HG02973 (cell line): Measurements from ENCODE around the gene MYMK.

Source experiments
- ATAC-seq: cut with Tn5 transposase; IDR thresholded peaks from one replicate; pipeline ENCODE4 v1.9.1; 2021; ENCODE audit warnings: moderate library complexity; ENCODE audit not compliant: unreplicated experiment

The MYMK gene

DNA sequence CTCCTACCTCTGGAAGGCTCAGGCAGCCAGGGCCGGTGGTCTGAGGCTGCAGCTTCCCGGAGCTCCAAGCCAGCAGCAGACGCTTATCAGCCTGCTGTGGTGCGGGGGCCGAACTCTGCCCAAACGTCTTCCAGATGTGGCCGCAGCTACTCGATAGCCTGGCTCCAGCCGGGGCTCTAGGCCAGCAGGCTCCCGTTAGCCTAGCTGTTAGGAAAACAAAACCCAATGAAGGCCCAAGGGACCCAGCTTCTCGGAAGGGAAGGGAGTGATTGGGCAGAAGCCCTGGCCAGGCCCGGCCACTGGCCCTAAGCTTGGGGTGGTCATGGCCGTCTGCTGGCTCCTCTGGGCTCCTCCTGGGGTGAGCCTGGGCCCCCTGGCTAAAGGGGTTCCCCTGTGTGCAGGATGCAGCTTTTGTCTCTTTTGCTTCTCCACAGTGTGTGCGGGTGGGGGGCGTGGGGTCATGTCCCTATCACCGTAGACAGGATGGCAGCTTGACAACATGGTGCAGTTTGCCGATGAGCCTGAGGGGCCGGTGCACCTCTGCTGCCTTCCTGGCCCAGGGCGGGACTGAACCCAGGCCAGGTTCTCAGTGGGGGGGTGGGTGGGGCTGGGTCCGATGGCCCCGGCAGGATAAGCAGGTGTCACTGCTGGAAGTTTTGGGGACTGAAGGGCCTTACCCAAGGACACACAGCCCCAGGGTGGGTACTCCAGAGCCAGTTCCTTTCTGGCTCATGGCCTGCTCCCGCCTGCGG, 18.7 kb downstream of the MYMK start:
- ATAC-seq: no peak

DNA sequence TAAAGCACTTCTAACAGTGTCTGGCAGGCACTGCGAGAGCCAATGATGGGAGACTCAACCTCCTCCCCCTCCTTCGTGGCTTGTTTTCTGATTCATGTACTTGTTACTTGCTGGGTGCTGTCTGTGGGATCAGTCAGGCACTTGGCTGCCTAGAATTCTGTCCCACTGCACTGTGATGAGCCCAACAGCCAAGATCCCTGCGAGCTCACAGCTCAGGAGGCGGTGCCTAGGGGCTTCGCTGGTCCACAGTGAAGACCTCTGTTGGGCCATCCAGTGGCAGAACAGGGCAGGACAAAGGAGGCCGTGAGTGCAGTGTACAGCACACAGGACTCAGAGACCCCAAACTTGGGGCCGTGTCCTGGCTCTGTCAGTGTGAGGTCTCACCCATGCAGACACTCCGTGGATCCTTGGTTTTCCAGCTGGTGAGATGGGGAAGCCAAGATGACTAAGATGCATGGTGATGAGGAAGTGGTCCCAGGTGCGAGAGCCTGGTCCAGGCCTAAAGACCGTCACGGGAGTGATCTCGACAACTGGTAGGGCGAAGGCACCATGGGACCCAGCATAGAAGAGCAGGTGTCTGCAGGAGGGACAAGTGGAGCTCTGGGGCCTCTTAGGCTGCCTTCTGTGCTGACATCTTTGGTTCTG, 19.5 kb downstream of the MYMK start:
- ATAC-seq: no peak

DNA sequence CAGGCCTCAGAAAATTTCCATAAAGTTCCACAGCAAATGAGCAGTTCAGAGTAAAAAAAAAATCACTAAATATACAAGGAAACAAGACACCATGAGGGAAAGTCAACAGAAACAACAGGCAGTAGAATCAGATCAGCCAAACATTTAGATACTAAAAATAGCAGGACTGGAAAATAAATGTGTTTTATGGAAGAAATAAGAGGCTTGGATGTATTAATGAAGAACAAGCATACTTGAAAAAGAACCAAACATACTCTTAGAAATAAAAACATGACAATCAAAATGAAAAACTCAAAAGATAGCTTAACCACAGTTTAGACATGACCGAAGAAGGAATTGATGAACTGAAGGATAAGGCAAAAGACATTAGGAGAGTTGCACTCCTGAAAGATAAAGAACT, 22.6 kb downstream of the MYMK start:
- ATAC-seq: no peak

DNA sequence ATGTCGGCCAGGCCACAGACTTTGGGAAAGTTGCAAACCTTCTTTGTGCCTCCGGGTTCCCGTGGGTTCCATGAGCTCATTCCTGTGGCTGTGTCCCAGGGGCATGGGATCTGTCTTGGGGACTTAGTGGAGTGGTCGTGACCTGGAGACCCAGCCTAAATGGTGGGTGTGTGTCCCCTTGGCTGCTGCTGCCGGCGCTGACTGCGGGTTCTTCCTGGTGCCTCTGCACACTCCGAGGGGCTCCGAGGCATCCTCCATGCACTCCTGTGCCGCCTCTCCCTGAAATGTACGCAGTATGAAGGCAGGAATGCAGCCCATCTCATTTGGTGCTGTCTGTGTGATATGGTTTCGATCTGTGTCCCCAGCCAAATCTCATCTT, 24.9 kb downstream of the MYMK start:
- no peak for ATAC-seq

DNA sequence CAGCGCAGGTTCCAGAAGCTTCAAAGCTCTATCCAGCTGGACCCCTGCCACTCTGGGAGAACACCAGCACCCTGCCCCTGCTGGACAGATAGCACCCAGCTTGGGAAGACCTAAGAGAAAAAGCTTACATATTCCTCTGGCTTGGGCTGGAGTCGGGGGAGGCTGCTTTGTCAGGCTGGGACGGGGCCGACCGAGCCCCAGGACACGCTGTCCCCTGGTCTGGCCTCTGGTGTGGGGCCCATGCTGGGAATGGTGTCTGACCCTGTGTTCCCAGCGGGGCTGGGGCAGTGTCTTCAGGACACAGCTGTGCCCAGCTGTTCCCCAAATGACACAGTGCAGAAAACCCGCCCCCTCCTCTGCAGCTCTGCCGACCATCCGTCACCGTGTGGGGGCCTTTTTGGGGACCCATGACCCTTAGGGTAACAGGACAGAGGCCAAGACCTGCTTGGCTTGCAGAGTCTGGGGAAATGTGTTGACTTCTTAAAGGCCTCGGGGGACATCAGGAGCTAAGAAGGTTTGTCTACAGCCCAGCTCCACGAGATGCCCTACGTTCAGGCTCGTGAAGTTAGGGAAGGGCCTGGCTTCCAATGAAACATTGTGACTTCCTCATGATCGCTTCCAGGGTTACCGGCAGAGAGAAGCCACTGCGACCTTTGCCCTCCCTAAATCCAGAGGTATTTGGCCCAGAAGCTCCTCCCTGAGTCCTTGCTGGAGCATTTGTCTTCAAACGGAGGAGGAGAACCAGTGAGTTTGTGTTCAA, 25.4 kb downstream of the MYMK start:
- no peak for ATAC-seq

DNA sequence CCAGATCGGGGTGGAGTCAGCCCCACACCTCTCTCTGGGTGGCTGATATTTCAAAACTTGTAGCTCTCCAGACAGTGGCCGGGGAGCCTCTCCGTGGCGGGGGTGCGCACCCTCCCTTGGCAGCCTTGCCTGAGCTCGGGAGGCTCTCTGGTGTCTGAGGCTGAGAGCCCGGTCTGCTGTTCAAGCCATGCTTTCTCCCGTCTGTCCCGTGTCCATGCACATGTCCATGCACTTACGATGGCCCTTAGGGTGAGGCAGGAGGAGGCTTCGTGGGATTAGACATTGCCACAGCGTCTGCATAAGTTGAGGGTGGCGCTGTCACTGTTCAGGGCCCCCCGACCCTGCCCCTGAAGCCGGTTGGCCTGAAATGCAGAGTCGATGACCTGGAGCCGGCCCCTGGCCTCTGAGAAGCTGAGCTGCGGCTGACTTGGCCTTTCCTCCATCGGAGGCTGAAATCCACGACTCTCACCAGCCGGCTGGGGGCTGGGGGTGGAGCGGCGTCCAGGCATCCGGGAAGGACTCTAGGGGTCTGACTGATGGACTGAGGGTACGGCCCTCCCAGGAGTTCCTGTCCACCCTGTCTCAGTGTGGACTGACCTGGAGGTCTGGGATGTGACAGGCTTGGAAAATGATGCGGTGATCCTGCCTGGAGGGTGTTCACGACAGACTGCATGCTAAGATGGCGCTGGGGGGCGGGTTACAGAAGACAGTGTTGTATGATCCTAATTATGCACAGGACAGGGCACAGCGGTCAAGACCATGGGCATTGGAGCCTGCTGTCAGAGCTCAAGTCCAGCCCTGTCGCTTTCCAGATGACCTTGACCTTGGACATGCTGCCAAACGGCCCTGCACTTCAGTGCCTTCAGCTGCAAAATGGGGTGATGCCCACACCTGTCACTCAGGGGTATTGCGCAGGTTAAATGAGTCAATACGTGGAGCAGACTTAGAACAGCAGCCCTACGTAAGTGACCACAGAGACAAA, 27.6 kb downstream of the MYMK start:
- no peak for ATAC-seq

DNA sequence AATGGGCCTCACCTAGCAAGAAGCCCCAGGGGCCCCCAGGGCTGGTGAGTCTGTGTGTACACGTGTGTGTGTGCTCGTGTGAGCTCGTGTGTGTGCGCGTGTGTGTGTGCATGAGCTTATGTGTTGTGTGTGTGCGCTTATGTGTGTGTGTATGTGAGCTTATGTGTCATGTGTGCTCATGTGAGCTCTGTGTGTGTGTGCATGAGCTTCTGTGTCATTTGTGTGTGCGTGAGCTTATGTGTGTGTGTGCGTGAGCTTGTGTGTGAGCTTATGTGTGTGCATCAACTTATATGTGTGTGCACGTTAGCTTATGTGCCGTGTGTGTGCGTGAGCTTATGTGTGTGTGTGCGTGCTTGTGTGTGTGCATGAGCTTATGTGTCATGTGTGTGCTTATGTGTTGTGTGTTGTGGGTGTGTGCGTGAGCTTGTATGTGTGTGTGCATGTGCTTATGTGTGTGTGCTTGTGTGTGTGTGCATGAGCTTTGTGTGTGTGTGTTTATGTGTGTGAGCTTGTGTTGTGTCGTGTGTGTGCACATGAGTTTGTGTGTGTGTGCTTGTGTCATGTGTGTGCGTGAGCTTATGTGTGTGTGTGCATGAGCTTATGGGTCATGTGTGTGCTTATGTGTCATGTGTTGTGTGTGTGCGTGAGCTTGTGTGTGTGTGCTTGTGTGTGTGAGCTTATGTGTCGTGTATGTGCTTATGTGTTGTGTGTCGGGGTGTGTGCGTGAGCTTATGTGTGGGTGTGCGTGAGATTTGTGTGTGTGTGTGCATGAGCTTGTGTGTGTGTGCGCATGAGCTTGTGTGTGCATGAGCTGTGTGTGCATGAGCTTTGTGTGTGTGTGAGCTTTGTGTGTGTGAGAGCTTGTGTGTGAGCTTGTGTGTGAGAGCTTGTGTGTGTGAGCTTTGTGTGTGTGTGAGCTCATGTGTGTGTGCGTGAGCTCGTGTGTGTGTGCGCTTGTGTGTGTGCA, 29.1 kb downstream of the MYMK start:
- ATAC-seq: no peak

DNA sequence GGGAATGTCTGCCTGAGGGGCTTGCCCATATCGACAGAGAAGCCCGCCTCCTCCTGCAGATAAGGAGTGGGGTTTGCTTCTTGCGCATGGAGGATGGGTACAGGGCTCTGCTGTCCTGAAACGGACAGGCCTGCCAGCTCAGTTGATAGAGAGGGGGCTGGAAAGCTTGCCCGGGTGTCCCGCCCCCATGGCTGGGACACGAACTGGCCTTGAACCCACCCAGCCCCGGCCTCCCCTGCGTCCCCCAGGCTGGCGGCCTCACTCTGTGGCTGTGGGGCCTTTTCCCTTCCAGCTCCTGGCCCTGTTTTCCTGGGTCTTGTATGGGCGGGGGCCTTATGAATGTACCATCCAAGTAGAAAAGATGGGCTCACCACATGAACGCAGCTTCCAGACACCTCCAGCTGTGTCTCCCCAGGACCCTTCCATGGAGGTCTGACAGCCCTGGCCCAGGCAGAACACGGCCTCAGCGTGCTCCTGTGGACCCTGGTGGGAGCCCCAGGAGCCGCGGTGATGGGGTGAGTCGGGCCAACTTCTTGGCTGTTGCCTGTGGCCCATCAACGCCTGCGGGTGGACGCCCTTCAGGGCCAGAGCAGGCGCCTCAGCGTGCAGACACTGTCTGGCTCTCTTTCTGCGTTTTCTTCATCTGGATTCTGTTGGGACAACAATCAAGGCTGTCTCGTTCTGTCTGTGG, 30.0 kb downstream of the MYMK start:
- no peak for ATAC-seq

DNA sequence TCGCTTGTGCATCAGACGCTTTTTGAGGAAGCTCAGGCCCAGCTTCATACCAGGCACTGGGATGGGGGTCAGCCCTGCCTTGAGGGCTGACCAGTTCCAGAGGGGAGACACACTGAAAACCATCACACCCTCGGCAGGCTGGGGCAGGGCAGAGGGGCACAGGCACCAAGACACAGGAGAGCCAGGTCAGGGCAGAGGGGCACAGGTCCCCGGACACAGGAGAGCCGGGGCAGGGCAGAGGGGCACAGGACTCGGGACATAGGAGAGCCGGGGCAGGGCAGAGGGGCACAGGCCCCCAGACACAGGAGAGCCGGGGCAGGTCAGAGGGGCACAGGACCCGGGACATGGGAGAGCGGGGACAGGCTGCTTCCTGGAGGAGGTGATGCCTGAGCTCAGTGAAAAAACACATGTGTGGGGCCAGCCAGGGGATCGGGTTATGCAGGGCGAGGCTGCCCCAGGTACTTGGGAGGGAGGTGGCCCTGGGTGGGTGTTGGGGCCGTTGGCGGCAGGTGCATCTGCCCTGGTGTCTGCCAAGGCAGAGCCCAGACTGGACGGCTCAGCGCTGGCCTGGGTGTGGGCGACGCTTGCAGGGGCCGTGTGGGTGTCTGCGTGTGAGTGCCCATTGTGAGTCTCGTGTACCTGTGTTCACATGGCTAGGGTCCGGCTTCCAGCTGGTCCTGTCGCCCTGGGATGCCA, 30.8 kb downstream of the MYMK start:
- no peak for ATAC-seq

DNA sequence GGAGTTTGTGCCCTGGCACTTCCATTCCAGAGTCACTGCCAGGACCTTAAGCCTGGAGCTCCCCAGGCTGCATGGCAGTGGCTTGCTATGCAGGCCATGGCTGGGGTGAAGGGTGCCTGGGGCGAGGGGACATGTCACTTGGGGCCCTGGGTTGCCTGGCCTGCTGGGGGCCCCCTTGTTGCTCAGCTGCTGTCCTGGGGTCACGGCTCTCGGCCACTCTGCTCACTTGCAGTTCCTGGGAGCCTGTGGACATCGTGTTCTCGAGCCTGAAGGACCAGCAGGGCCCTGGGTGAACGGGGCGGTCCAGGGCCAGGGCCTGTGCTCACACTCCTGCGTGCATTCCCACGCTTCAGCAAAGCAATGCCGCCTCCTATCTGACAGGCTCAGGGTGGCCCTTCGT, 31.3 kb downstream of the MYMK start:
- no peak for ATAC-seq

DNA sequence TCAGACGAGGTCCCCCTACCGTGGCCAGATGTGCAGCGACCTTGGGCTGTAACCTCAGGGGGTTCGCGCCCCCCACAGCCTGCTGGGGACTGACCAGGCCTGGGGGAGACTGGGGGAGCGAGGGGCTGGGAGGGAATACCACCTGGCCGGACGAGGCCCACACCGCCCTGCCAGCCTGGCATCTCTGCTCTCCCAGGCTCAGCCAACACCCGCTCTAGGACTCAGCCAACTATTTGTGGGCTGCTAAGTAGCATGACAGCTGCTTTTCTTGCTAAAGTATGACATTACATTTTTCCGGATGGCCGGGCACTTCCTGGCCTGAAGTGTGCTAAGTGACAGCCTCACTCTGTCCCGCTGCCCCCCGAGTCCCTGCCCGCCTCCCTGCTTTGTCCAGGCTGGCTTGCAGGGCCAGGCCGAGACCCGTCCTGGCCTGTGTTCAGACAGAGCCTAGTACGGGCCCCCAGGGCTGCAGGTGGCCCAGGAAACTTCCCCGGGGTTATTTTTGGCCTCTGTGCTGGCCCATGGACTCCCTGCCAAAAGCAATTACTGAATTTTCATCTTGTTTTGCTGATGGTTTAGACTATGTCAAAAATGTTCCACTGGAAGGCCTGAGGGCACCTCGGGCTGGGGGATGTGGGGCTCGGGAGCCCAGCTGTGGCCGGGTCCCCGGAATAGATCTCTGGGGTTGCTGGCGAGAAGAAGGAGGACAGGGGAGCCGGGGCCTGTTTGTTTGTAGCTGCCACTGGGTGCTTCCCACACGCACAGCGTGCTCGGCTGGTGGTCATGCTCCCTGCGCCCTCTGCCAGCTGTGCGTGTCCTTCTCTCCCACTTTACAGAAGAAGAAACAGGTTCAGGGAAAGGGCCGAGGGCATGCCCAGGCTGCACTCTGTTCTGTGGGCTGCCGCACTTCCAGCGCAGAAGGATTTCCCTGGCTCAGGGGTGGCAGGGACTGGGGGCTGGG, 32.4 kb downstream of the MYMK start:
- ATAC-seq: no peak

DNA sequence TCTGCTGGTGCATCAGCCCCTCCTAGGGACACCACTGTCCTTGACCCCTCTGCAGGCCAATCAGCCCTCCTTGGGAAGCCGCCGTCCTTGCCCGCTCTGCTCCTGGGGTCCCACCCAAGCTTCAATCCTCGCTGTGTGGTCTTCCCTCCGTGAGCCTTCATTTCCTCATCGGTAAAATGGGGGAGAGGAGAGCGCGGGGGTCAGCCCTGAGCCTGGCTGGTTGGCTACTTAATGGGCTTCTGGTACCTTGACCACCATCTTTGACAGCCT, 33.2 kb downstream of the MYMK start:
- ATAC-seq: no peak

DNA sequence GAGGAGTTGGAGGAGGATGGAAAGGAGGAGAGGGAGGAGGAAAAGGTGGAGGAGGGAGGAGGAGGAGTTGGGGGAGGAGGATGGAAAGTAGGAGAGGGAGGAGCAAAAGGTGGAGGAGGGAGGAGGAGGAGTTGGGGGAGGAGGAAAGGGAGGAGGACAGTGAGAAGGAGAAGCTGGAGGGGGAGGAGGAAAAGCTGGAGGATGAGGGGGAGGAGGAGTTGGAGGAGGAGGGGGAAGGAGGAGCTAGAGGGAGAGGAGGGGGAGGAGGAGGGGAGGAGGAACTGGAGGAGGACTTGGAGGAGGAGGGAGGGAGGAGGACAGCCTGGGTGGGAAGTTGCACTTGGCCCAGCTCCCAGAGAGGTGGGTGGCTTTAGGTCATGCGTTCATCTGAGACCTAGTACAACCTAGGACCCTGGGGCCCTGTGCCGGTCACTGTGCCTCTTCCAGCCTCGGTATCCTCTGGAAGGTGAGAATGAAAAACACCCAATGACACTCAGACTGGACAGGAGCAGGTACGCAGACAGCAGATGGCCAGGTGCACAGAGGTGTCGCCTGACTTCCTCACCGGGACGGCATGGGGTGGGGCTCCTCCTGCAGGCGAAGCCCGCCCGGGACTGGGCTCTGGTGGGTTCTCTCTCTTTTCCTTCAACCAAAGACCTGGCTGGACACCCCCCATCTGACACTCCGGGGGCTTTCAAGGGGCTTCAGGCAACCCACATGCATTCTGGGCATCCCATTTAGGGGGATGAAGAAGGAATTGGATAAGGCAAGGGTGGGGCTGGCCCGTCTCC, 33.7 kb downstream of the MYMK start:
- ATAC-seq: no peak

DNA sequence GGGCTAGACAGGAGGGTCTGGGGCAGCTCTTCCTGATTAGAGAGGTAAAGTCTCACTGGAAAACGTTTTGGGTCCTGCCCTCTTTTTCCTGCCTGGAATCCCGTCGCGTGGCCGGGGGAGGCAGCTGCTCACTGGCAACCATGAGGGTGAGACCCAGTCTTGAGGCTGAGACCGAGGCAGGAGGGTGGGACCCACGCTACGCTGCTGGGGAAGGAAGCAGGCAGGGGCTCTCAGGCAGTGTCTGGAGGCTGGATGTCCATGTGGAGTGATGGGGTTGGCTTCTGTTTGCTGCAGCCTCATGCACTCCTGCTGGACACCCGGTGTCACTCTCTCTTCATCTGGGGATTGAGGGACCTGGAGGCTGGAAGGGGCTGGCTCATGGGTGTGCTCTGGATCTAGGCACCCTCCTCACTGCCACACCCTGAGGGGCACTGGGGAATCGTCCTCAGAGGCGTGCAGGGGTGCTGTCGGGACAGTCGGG, 34.5 kb downstream of the MYMK start:
- ATAC-seq: no peak

DNA sequence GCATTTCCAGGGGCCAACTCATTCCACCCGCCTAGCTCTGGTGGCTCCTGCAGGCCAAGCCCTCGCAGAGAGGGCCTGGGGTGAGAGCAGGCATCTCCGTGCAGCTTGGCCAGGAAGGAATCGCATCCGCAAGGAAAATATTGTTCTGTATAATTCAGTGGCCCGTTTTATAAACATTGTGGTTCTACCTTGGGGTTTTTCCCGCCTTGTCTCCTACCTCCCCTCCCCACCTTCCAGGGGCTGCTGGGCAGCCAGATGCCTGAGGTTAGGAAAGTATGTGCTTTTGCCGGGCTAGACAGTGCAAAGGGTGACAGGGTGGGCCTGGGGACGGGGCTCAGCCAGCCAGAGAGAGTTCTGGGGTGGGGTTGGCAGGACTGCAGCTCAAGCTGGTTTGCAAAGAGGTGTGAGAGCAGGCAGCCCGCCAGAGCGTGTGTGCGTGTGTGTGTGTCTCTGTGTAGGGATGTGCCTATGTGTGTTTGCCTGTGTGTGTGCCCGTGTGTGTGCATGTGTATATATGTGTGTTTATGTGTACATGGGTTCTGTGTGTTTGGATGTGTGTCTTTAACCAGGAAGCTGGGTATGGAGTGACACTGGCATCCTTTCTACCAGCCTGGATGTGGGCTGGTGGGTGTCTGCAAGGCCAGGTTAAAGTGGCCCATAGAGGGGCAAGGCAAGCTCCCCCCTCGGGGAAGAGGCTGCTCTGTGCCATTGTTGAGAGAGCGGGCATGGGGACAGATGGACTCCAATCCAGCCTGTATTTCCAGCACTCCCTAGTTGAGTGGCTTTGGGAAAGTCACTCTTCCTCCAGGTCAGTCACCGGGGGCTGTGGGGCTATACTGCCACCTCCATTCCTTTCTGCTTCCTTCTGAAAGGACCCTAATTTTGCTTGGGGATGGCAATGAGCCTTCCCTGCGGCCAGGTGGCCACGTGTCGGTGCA, 35.2 kb downstream of the MYMK start:
- no peak for ATAC-seq
